DND-41 (cell line): Measurements from ENCODE around the gene CLMN.

Experiments used
- EZH2 ChIP-seq: IDR thresholded peaks from 3 replicates; pipeline ENCODE4 v1.6.1; 2012; ENCODE audit warnings: borderline replicate concordance, low read depth, mild to moderate bottlenecking, moderate library complexity, low read length, inconsistent platforms; ENCODE audit not compliant: severe bottlenecking
- TF ChIP-seq, protein P1 (sequence below): IDR thresholded peaks from 2 replicates; pipeline ENCODE4 v1.5.1; 2012; ENCODE audit warnings: borderline replicate concordance, low read length, moderate library complexity, mild to moderate bottlenecking; ENCODE audit not compliant: poor library complexity, severe bottlenecking; ENCODE audit errors: extremely low read depth

DNA sequence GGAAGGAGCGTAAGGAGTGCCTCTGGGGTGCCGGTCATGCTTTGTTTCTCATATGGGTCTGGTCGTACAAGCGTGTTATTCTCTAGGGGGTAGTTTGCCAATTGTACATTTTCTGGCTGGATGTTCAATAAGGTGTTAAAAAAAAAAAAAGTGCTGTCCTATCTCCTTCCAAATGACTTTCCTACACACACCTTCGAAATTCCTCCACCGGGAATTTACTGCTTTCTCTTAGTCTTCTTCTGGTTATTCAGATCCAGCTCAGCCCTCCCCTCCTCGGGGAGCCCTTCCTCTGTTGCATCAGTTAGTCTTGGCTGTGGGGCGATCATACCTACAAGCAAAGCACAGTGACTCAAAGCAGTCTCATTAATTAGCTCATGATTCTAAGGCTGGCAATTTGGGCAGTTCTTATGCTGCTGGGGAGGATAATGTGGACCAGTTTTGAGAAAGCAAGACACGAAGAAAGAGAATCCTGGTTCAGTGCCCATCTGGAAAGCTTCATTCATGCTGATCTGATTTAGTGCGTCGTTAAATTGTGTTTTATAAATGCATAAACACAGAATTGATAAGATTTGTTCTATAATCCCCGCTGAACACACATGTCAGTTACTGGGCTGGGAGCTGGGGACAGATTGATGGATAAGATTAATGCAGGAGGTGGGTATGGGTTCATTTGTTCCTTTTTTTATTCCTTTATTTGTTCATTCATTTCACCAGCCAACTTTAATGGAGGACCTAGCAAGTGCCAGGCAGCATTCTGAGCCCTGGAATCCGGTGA is 9.2 kb upstream of the CLMN start:
- TF ChIP-seq, protein P1, sequence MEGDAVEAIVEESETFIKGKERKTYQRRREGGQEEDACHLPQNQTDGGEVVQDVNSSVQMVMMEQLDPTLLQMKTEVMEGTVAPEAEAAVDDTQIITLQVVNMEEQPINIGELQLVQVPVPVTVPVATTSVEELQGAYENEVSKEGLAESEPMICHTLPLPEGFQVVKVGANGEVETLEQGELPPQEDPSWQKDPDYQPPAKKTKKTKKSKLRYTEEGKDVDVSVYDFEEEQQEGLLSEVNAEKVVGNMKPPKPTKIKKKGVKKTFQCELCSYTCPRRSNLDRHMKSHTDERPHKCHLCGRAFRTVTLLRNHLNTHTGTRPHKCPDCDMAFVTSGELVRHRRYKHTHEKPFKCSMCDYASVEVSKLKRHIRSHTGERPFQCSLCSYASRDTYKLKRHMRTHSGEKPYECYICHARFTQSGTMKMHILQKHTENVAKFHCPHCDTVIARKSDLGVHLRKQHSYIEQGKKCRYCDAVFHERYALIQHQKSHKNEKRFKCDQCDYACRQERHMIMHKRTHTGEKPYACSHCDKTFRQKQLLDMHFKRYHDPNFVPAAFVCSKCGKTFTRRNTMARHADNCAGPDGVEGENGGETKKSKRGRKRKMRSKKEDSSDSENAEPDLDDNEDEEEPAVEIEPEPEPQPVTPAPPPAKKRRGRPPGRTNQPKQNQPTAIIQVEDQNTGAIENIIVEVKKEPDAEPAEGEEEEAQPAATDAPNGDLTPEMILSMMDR, result no peak
- no peak for TF ChIP-seq EZH2
